Parathyroid adenoma (tissue), 2 donors: Measurements from ENCODE around the gene PKP1.

Experiments
- H2AFZ ChIP-seq: fragments of 300-600 bp; sonication (generic); one replicate; pipeline ENCODE4 v1.7.0; 2017; ENCODE audit warnings: antibody characterized with exemption, mild to moderate bottlenecking
- H3K27ac ChIP-seq: fragments of 300-600 bp; sonication (generic); one replicate; pipeline ENCODE4 v1.7.0; 2017
- H3K27me3 ChIP-seq: fragments of 300-600 bp; sonication (generic); one replicate; pipeline ENCODE4 v1.7.0; 2017; ENCODE audit warnings: low read length; ENCODE audit not compliant: control insufficient read depth, insufficient read depth
- H3K36me3 ChIP-seq: fragments of 300-600 bp; sonication (generic); one replicate; pipeline ENCODE4 v1.7.0; 2017; ENCODE audit warnings: low read length; ENCODE audit not compliant: control insufficient read depth, insufficient read depth
- H3K4me1 ChIP-seq: fragments of 300-600 bp; sonication (generic); one replicate; pipeline ENCODE4 v1.7.0; 2017; ENCODE audit warnings: control low read depth
- H3K4me2 ChIP-seq: fragments of 300-600 bp; sonication (generic); one replicate; pipeline ENCODE4 v1.7.0; 2017; ENCODE audit warnings: low read length
- H3K4me3 ChIP-seq: fragments of 300-600 bp; sonication (generic); one replicate; pipeline ENCODE4 v1.7.0; 2017; ENCODE audit warnings: low read depth, low read length
- H3K79me2 ChIP-seq: fragments of 300-600 bp; sonication (generic); one replicate; pipeline ENCODE4 v1.7.0; 2017; ENCODE audit warnings: control low read depth
- H3K9ac ChIP-seq: fragments of 300-600 bp; sonication (generic); one replicate; pipeline ENCODE4 v1.7.0; 2017; ENCODE audit warnings: mild to moderate bottlenecking
- H3K9me3 ChIP-seq: fragments of 300-600 bp; sonication (generic); one replicate; pipeline ENCODE4 v1.7.0; 2017; ENCODE audit warnings: low read length; ENCODE audit not compliant: control insufficient read depth
- TF ChIP-seq, protein P1 (sequence below): fragments of 300-600 bp; sonication (generic); IDR thresholded peaks from one replicate; pipeline ENCODE4 v1.7.0; 2017; ENCODE audit warnings: antibody characterized with exemption, mild to moderate bottlenecking
- donor health status: primary hyperparathyroidism.

Gene PKP1

DNA sequence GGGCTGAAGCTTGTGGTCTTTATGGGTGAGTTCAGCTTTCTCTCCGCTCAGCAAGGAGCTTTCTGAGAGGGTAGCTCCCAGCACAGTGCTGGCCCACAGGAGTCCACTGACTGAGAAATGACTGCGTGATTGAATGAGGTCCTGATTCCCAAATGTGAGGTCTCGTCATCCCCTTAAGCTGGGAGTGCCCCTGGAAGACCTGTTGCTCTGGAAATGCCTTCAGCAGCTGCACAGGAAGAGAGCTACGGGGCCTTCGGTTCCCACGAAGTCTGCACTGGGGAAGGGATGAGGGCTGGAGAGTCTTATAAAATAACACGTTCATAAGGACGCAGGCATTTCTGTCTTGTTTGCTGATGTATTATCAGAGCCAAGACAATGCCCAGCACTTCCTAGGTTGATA is 80.2 kb downstream of the PKP1 start:
- TF ChIP-seq, protein P1, sequence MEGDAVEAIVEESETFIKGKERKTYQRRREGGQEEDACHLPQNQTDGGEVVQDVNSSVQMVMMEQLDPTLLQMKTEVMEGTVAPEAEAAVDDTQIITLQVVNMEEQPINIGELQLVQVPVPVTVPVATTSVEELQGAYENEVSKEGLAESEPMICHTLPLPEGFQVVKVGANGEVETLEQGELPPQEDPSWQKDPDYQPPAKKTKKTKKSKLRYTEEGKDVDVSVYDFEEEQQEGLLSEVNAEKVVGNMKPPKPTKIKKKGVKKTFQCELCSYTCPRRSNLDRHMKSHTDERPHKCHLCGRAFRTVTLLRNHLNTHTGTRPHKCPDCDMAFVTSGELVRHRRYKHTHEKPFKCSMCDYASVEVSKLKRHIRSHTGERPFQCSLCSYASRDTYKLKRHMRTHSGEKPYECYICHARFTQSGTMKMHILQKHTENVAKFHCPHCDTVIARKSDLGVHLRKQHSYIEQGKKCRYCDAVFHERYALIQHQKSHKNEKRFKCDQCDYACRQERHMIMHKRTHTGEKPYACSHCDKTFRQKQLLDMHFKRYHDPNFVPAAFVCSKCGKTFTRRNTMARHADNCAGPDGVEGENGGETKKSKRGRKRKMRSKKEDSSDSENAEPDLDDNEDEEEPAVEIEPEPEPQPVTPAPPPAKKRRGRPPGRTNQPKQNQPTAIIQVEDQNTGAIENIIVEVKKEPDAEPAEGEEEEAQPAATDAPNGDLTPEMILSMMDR, result no peak
- Histone ChIP-seq H2AFZ (no peak overlapping the region), H3K36me3 (no peaks in the 10 kb centered on the region)

DNA sequence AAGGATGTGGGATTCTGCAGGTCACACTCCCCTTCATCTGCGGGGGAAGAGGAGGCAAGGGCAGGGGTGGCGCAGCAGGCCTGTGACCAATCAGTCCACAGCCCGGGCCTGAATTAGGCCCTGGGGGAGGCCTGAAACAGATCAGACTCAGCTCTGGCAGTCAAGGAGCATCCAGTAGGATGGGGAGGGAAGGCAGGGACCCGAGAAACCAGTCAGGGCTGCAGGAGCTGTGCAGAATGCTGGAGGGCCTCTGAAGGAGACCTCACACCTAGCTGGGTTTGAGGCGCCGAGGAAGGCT is 81.5 kb downstream of the PKP1 start:
- no peaks in the 10 kb centered on the region for H3K36me3 ChIP-seq
- H3K4me2 ChIP-seq, result no peak overlapping the region
- no peak overlapping the region for H3K27ac ChIP-seq
- H3K9me3 ChIP-seq, result no peaks in the 10 kb centered on the region
- H2AFZ ChIP-seq, result no peak overlapping the region
- H3K4me3 ChIP-seq, result no peak overlapping the region
- no peaks in the 10 kb centered on the region for H3K79me2 ChIP-seq
- no peaks in the 10 kb centered on the region for H3K4me1 ChIP-seq
- no peaks in the 10 kb centered on the region for H3K27me3 ChIP-seq
- H3K9ac ChIP-seq, result no peak overlapping the region
- TF ChIP-seq, protein P1, result no peak

More for the DNA sequence above, 80.2 kb downstream of the PKP1 start:
- H3K9ac ChIP-seq, result no peak overlapping the region
- H3K79me2 ChIP-seq, result no peaks in the 10 kb centered on the region
- H3K9me3 ChIP-seq, result no peaks in the 10 kb centered on the region
- H3K27me3 ChIP-seq, result no peaks in the 10 kb centered on the region
- no peak overlapping the region for H3K27ac ChIP-seq
- H3K4me1 ChIP-seq, result no peaks in the 10 kb centered on the region
- H3K4me2 ChIP-seq, result no peak overlapping the region
- no peak overlapping the region for H3K4me3 ChIP-seq

DNA sequence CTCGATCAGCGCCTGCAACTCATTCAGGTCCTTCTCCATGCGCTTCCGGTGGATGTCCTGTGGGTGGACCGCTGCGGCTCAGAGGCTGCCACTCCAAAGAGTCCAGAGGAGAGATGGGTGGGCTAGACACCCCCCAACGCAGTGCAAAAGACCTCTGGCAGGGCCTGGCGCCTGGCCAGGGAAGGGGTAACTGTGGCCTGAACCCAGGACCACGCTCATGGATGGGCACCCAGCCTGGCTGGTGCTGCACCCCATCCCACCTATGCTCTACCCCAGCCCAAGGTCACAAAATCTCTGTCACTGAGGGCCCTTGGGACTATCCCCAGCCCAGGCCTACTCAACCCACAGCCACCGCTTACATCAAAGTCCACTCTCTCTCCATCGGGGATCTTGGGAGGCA is 81.9 kb downstream of the PKP1 start:
- Histone ChIP-seq H3K27ac (no peak overlapping the region), H2AFZ (no peak overlapping the region), H3K27me3 (no peaks in the 10 kb centered on the region), H3K9ac (no peak overlapping the region), H3K36me3 (no peaks in the 10 kb centered on the region), H3K4me2 (no peak overlapping the region), H3K4me3 (no peak overlapping the region), H3K79me2 (no peaks in the 10 kb centered on the region), H3K9me3 (no peaks in the 10 kb centered on the region), H3K4me1 (no peaks in the 10 kb centered on the region)
- TF ChIP-seq, protein P1, result no peak

DNA sequence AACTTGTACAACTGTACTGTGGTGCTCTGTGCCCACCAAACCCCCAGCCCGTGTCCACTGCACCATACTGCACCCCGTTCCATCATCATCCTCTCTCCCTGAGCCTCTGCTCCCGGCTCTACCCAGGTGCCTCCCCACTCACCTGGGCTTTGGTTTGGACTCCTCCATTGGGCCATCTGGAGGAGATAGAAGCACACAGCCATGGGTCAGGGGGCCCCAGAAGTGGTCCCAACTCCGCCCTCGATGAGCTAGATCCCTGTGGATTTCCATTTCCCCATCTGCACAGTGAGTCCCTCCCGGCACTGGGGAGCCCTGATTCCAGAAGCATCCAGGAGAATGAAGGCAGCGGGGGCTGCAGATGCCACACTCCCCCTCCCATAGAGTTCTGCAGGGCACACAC is 83.4 kb downstream of the PKP1 start:
- Histone ChIP-seq H3K9me3 (no peaks in the 10 kb centered on the region), H3K9ac (no peak overlapping the region), H3K4me3 (no peak overlapping the region), H3K4me1 (no peaks in the 10 kb centered on the region), H2AFZ (no peak overlapping the region), H3K79me2 (no peaks in the 10 kb centered on the region), H3K27ac (no peak overlapping the region), H3K4me2 (no peak overlapping the region), H3K27me3 (no peaks in the 10 kb centered on the region), H3K36me3 (no peaks in the 10 kb centered on the region)
- TF ChIP-seq, protein P1, result no peak

DNA sequence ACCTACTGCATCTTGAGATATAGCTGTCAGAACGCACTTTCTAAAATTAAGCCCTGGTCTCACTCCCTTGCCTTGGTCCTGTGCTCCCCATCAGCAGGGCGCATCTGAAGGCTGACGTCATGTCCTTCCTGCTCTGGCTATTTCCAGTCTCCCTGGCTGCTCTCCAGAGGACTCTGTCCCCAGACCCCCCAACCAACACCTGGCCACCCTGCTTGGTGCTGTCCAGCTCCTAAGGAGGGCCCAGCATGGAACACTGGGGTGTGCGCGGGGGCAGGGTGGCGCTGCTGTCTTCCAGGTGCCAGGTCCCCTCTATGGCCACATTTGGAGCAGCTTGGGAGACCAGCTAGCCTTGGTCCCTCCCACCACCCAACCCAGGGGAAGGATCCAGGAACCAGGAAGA is 85.9 kb downstream of the PKP1 start:
- H3K36me3 ChIP-seq, result no peaks in the 10 kb centered on the region
- H3K27ac ChIP-seq, result no peak overlapping the region
- no peaks in the 10 kb centered on the region for H3K4me1 ChIP-seq
- TF ChIP-seq, protein P1, result no peak
- H3K9me3 ChIP-seq, result no peaks in the 10 kb centered on the region
- no peak overlapping the region for H3K4me3 ChIP-seq
- no peaks in the 10 kb centered on the region for H3K27me3 ChIP-seq
- no peak overlapping the region for H2AFZ ChIP-seq
- H3K4me2 ChIP-seq, result no peak overlapping the region
- no peak overlapping the region for H3K9ac ChIP-seq
- H3K79me2 ChIP-seq, result no peaks in the 10 kb centered on the region
